22Rv1 (cell line): ENCODE data around the gene ANK3.

ENCODE experiments used
- CTCF ChIP-seq: fragments of 450-650 bp; IDR thresholded peaks from 2 replicates; pipeline ENCODE4 v1.5.1; 2017; ENCODE audit warnings: mild to moderate bottlenecking
- ZFX ChIP-seq: fragments of 450-650 bp; IDR thresholded peaks from 2 replicates; pipeline ENCODE4 v1.6.1; 2017; ENCODE audit warnings: antibody characterized with exemption, borderline replicate concordance

GRCh38 chr10:60298408-60299389 lies 91.0 kb downstream of the ANK3 start:
- no peak for TF ChIP-seq CTCF
- no peak for TF ChIP-seq ZFX
